ENCODE results near the gene CCDC112. TPM values are rescaled to one million over a fixed set of nuclear protein-coding genes. Genes with fewer than 3 reads are reported as not detected.

The CCDC112 gene
- total RNA-seq, 1 experiment from 2014 or later: 4.3 TPM

DNA sequence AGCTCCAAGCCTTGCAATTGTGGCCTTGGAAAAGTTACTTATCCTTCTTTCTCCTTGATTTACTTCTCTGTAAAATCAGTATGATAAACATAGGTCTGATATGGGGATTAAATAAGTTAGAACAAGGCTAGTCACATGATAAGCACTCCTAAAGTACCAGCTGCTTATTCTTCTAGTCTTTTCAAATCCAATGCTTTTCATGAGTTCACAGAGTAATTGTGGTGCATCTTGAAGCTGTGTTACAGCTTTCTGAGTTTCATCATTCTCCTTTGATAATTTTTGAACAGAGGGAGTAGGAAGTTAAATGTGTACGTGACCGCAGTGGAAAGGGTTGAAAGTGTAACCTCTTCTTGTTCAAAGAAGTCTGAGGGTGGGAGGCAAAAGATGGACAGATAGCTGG lies 38.8 kb upstream of the CCDC112 start:
- no peaks in the 10 kb centered on the region for H3K9me3 ChIP-seq (ENCODE audit: insufficient read depth, low read depth)
- intact Hi-C loops (cut with micrococcal nuclease; ENCODE audit: unreplicated experiment): no loop called here
- H3K27me3 ChIP-seq (ENCODE audit: insufficient read depth, low read depth): no peaks in the 10 kb centered on the region
- H3K79me2 ChIP-seq (ENCODE audit: low read depth): no peaks in the 10 kb centered on the region
- no TSS peak for BruUV-seq (replicated peaks)
- H3K4me1 ChIP-seq (replicated peaks; ENCODE audit: insufficient read depth): no peaks in the 10 kb centered on the region
- 0 out of 2 replicates have a peak, but pooled peaks cover 5% of the 10 kb centered on the region for H3F3A ChIP-seq (ENCODE audit: insufficient read depth, low read depth)
- TF ChIP-seq, protein P1, sequence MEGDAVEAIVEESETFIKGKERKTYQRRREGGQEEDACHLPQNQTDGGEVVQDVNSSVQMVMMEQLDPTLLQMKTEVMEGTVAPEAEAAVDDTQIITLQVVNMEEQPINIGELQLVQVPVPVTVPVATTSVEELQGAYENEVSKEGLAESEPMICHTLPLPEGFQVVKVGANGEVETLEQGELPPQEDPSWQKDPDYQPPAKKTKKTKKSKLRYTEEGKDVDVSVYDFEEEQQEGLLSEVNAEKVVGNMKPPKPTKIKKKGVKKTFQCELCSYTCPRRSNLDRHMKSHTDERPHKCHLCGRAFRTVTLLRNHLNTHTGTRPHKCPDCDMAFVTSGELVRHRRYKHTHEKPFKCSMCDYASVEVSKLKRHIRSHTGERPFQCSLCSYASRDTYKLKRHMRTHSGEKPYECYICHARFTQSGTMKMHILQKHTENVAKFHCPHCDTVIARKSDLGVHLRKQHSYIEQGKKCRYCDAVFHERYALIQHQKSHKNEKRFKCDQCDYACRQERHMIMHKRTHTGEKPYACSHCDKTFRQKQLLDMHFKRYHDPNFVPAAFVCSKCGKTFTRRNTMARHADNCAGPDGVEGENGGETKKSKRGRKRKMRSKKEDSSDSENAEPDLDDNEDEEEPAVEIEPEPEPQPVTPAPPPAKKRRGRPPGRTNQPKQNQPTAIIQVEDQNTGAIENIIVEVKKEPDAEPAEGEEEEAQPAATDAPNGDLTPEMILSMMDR (conservative IDR thresholded peaks at IDR 0.05): no peak
- TF ChIP-seq EZH2 (IDR thresholded peaks at IDR 0.05; ENCODE audit: low read depth): no peak
- no peaks in the 10 kb centered on the region for H3K9me2 ChIP-seq (ENCODE audit: insufficient read depth)
- H3K4me3 ChIP-seq: no peak overlapping the region
- no peak overlapping the region for H2AFZ ChIP-seq
- no peak overlapping the region for H3K4me2 ChIP-seq
- no peak for DNase-seq
- CTCF ChIA-PET: no interaction called here
- POLR2A ChIA-PET (ENCODE audit: unreplicated experiment): no interaction called here
- no peaks in the 10 kb centered on the region for H3K36me3 ChIP-seq (ENCODE audit: low read depth)
- H4K20me1 ChIP-seq (ENCODE audit: insufficient read depth): no peaks in the 10 kb centered on the region
- no peak overlapping the region for H3K27ac ChIP-seq

DNA sequence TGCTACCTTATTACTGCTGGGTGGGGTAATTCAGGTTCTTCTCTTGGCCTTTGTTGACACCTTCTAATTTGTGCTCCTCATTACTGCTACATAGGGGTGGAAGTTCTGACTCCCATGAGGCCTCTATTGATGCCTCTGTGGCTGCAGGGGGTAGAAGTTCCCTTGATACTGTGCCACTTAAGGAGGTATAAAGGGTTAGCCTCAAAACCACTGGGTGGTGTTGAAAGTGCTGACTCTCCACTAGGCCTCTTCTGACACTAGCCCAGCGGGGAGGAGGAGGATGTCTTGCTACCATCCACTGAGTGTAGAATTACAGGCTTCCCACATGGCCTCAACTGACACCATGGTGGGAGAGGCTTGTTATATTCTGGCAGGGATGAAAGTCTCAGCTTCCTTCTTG lies 36.7 kb upstream of the CCDC112 start:
- no peak overlapping the region for H3K4me2 ChIP-seq
- H3K4me3 ChIP-seq: no peak overlapping the region
- POLR2A ChIA-PET (ENCODE audit: unreplicated experiment): no interaction called here
- no peaks in the 10 kb centered on the region for H3K79me2 ChIP-seq (ENCODE audit: low read depth)
- no peaks in the 10 kb centered on the region for H4K20me1 ChIP-seq (ENCODE audit: insufficient read depth)
- CTCF ChIA-PET: no interaction called here
- H3K4me1 ChIP-seq (replicated peaks; ENCODE audit: insufficient read depth): no peaks in the 10 kb centered on the region
- no peaks in the 10 kb centered on the region for H3K9me2 ChIP-seq (ENCODE audit: insufficient read depth)
- no peaks in the 10 kb centered on the region for H3K9me3 ChIP-seq (ENCODE audit: insufficient read depth, low read depth)
- DNase-seq: no peak
- no TSS peak for BruUV-seq (replicated peaks)
- no peak overlapping the region for H2AFZ ChIP-seq
- H3K27me3 ChIP-seq (ENCODE audit: insufficient read depth, low read depth): no peaks in the 10 kb centered on the region
- no peak for TF ChIP-seq EZH2 (IDR thresholded peaks at IDR 0.05; ENCODE audit: low read depth)
- TF ChIP-seq, protein P1 (conservative IDR thresholded peaks at IDR 0.05): no peak
- no peaks in the 10 kb centered on the region for H3K36me3 ChIP-seq (ENCODE audit: low read depth)
- H3F3A ChIP-seq (ENCODE audit: insufficient read depth, low read depth): 0 out of 2 replicates have a peak, but pooled peaks cover 5% of the 10 kb centered on the region
- intact Hi-C loops (cut with micrococcal nuclease; ENCODE audit: unreplicated experiment): no loop called here
- no peak overlapping the region for H3K27ac ChIP-seq

DNA sequence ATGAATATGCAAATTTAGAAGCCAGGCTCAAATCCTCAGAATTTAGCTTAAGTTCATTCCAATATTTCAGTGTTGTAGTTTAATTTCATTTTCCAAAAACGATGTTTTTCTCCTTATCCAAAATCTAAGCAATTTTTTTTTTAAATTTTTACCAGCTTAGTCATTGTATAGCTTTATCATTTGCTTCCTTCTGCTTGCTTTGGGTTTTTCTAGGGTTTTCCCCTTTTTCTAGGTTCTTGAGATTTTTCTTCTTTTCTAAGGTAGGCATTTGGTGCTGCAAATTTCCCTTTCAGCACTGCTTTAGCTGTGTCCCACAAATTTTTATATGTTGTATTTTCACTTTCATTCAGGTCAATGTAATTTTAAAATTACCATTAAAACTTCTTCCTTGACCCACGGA lies 34.4 kb upstream of the CCDC112 start:
- no peaks in the 10 kb centered on the region for H3K36me3 ChIP-seq (ENCODE audit: low read depth)
- H3K4me2 ChIP-seq: no peak overlapping the region
- H3K79me2 ChIP-seq (ENCODE audit: low read depth): no peaks in the 10 kb centered on the region
- TF ChIP-seq, protein P1 (conservative IDR thresholded peaks at IDR 0.05): no peak
- TF ChIP-seq EZH2 (IDR thresholded peaks at IDR 0.05; ENCODE audit: low read depth): no peak
- no peak overlapping the region for H3K4me3 ChIP-seq
- intact Hi-C loops (cut with micrococcal nuclease; ENCODE audit: unreplicated experiment): no loop called here
- no peak overlapping the region for H3K27ac ChIP-seq
- H3F3A ChIP-seq (ENCODE audit: insufficient read depth, low read depth): 0 out of 2 replicates have a peak, but pooled peaks cover 5% of the 10 kb centered on the region
- BruUV-seq (replicated peaks): no TSS peak
- no peaks in the 10 kb centered on the region for H3K4me1 ChIP-seq (replicated peaks; ENCODE audit: insufficient read depth)
- H4K20me1 ChIP-seq (ENCODE audit: insufficient read depth): no peaks in the 10 kb centered on the region
- ChIA-PET CTCF (no interaction called here), POLR2A (ENCODE audit: unreplicated experiment) (no interaction called here)
- H3K27me3 ChIP-seq (ENCODE audit: insufficient read depth, low read depth): no peaks in the 10 kb centered on the region
- no peak overlapping the region for H2AFZ ChIP-seq
- H3K9me3 ChIP-seq (ENCODE audit: insufficient read depth, low read depth): no peaks in the 10 kb centered on the region
- no peaks in the 10 kb centered on the region for H3K9me2 ChIP-seq (ENCODE audit: insufficient read depth)
- no peak for DNase-seq

All from PC-9 (cell line).